ENCODE results near the gene ZNF362.
"Not testable (repeated sequence)": the region's sequence is repeated elsewhere in the genome, so short reads cannot be mapped to it uniquely, and the experiment has no call there.

DNA sequence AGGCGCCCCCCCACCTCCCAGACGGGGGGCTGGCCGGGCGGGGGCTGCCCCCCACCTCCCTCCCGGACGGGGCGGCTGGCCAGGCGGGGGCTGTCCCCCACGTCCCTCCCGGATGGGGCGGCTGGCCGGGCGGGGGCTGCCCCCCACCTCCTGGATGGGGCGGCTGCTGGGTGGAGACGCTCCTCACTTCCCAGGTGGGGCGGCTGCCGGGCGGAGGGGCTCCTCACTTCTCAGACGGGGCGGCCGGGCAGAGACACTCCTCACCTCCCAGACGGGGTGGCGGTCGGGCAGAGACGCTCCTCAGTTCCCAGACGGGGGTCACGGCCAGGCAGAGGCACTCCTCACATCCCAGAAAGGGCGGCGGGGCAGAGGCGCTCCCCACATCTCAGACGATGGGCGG, 53.1 kb downstream of the ZNF362 start:
- TF ChIP-seq, protein P1, sequence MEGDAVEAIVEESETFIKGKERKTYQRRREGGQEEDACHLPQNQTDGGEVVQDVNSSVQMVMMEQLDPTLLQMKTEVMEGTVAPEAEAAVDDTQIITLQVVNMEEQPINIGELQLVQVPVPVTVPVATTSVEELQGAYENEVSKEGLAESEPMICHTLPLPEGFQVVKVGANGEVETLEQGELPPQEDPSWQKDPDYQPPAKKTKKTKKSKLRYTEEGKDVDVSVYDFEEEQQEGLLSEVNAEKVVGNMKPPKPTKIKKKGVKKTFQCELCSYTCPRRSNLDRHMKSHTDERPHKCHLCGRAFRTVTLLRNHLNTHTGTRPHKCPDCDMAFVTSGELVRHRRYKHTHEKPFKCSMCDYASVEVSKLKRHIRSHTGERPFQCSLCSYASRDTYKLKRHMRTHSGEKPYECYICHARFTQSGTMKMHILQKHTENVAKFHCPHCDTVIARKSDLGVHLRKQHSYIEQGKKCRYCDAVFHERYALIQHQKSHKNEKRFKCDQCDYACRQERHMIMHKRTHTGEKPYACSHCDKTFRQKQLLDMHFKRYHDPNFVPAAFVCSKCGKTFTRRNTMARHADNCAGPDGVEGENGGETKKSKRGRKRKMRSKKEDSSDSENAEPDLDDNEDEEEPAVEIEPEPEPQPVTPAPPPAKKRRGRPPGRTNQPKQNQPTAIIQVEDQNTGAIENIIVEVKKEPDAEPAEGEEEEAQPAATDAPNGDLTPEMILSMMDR (IDR thresholded peaks at IDR 0.05; ENCODE audit: poor library complexity): not testable (repeated sequence)
- TF ChIP-seq EZH2phosphoT487 (IDR thresholded peaks at IDR 0.05; ENCODE audit: low read depth, severe bottlenecking, unreplicated experiment); EZH2 (IDR thresholded peaks at IDR 0.05; ENCODE audit: borderline replicate concordance): not testable (repeated sequence)

Data from hepatocyte (in vitro differentiated cells).